GM19328 (cell line): ENCODE results near the gene TMEM62.
"Not testable (repeated sequence)": the region's sequence is repeated elsewhere in the genome, so short reads cannot be mapped to it uniquely, and the experiment has no call there.

Experiments
- ATAC-seq: cut with Tn5 transposase; IDR thresholded peaks from one replicate; pipeline ENCODE4 v1.9.1; 2021; ENCODE audit warnings: mild to moderate bottlenecking, moderate library complexity; ENCODE audit not compliant: unreplicated experiment

TMEM62 gene

GRCh38 chr15:43118829-43119228 is 14.6 kb upstream of the TMEM62 start:
- ATAC-seq = no peak

- no peak for ATAC-seq
These were observed 11.5 kb upstream of the TMEM62 start for GRCh38 chr15:43121863-43122262.

GRCh38 chr15:43125100-43125661 is 8.2 kb upstream of the TMEM62 start:
- ATAC-seq = no peak

GRCh38 chr15:43126356-43126755 is 7.0 kb upstream of the TMEM62 start:
- no peak for ATAC-seq

- no peak for ATAC-seq
These were observed 5.6 kb upstream of the TMEM62 start for GRCh38 chr15:43127752-43128151.

GRCh38 chr15:43128174-43128979 is 5.0 kb upstream of the TMEM62 start:
- not testable (repeated sequence) for ATAC-seq

GRCh38 chr15:43128980-43129335 is 4.4 kb upstream of the TMEM62 start:
- ATAC-seq = no peak

GRCh38 chr15:43132830-43133429 is 456 bp upstream of the TMEM62 start:
- ATAC-seq = no peak

GRCh38 chr15:43134157-43134635 is 810 bp downstream of the TMEM62 start:
- no peak for ATAC-seq

- ATAC-seq = no peak
These were observed 2.0 kb downstream of the TMEM62 start for GRCh38 chr15:43135351-43135750.

GRCh38 chr15:43143203-43143941 is 10.0 kb downstream of the TMEM62 start:
- no peak for ATAC-seq

GRCh38 chr15:43144512-43144911 is 11.1 kb downstream of the TMEM62 start:
- ATAC-seq = no peak

- ATAC-seq = no peak
These were observed 12.8 kb downstream of the TMEM62 start for GRCh38 chr15:43146184-43146583.

- no peak for ATAC-seq
These were observed 17.0 kb downstream of the TMEM62 start for GRCh38 chr15:43150191-43150929.

GRCh38 chr15:43151688-43152087 is 18.3 kb downstream of the TMEM62 start:
- no peak for ATAC-seq

- ATAC-seq = no peak
These were observed 19.9 kb downstream of the TMEM62 start for GRCh38 chr15:43153269-43153668.

- no peak for ATAC-seq
These were observed 32.5 kb downstream of the TMEM62 start for GRCh38 chr15:43165801-43166325.

GRCh38 chr15:43167261-43167660 is 33.9 kb downstream of the TMEM62 start:
- not testable (repeated sequence) for ATAC-seq

GRCh38 chr15:43168192-43169107 is 35.1 kb downstream of the TMEM62 start:
- no peak for ATAC-seq
